HG03108 (cell line): Measurements from ENCODE around the gene IKZF4.
"Not testable (repeated sequence)": the region's sequence is repeated elsewhere in the genome, so short reads cannot be mapped to it uniquely, and the experiment has no call there.

ENCODE experiments used
- ATAC-seq: cut with Tn5 transposase; IDR thresholded peaks from one replicate; pipeline ENCODE4 v1.9.1; 2021; ENCODE audit warnings: moderate library complexity; ENCODE audit not compliant: unreplicated experiment

IKZF4 gene

DNA sequence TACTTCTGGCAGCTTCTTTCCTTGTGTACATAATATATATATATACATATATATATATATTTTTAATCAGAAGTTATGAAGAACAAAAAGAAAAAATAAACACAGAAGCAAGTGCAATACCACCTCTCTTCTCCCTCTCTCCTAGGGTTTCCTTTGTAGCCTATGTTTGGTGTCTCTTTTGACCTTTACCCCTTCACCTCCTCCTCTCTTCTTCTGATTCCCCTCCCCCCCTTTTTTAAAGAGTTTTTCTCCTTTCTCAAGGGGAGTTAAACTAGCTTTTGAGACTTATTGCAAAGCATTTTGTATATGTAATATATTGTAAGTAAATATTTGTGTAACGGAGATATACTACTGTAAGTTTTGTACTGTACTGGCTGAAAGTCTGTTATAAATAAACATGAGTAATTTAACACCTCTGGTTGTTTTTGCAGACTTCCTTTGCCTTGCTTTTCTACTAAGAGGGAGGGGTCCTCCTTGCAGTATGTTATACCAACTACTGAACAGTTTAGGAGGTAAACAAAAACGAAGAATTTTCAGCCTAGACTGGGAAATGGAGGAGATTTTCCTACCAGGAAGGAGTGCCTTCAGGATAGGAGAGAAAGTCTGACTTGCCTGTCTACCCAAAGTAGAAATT is 17.3 kb downstream of the IKZF4 start:
- ATAC-seq: no peak

DNA sequence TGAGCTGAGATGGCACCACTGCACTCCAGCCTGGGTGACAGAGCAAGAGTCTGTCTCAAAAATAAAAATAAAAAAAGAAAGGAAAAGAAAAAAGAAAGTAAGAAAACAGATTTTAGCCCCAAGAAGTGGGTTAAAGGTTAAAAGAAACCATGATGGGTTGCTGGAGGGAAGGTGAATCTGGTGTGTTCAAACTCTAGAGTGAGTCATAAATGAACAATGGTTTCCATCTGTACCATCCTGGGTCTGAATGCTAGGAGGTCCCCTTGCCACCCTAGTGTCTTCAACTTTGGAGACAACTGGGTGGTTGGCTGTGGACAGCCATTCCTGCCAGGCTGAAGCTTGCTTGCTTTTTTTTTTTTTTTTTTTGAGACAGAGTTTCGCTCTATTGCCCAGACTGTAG is 19.3 kb downstream of the IKZF4 start:
- no peak for ATAC-seq

DNA sequence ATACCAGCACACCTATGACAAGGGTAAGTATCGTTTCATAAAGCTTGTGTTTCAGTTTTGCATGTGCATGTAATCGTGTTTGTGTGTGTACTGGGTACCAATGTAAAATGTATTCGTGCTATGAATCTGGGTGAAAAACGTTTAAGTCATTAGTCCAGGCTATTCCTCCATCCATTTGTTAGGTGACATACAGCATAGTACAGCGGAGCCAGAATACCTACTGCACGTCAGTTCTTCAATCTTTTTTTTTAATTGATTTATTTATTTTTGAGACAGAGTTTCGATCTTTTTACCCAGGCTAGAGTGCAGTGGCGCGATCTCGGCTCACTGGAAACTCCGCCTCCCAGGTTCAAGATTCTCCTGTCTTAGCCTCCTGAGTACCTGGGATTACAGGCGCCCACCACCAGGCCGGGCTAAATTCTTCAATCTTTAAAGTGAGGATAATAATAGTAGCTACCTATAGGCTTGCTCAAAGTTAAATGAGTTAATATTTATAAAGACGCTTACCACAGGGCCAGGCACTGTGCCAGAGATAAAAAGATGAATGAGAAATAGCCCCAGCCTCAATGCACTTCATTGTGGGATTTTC is 20.2 kb downstream of the IKZF4 start:
- no peak for ATAC-seq

DNA sequence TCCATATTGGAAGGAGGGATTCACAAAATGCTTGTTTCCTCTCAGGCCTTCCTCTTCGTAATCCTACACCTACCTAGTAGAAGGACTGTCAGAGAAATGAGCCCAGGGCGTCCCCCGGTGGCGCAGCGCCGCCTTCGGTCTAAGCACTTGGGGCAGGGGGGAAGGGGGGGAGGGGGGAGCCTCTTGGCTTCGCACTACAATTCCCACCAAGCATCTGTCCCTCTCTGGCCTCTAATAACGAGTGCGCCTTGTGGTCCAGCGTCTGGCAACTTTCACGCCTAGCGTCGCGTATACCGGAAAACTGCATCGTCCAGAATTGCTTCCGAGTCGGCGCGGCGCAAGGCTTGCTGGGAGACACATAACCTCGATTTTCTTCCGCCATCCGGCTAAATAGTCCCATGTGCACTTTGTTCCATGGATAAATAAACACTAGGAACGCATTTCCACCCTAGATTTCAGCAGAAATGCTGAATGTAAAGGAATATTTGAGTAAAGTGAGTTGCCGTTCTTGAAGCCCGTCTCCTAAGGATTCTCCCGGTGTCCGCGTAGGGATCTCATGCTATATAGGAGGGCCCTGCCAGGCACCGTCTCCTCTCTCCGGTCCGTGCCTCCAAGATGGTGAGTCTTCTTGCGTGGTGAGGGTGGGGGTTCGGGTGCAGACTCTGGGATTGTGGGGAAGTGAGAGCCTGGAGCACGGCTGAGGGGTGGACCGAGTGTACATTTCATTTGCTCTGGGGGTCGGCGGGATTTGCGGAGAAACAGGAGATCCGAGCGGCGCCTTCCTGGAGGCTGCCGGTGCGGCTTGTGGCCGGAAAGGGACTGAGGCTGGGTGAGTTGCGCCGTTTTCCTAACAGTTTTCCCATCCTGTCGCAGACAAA is 20.9 kb downstream of the IKZF4 start, which contains the start of gene RPS26:
Gene RPS26, plus strand, starts transcription at position 367 of the 878 bp plus-strand sequence. Its CDS starts 249 bp downstream, at position 616.
- peak; percentile 95 for ATAC-seq

DNA sequence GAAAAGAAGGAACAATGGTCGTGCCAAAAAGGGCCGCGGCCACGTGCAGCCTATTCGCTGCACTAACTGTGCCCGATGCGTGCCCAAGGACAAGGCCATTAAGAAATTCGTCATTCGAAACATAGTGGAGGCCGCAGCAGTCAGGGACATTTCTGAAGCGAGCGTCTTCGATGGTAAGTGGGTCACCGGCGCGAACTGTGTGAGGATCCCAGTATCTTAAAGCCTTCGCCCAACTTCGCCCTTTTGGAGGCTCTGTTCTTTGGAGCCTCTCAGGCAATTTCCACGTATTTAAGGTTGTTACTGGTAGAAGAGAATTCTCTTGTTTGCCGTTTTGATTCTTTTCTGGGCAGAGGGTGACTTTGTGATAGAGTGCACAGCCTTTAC is 21.6 kb downstream of the IKZF4 start:
- not testable (repeated sequence) for ATAC-seq

DNA sequence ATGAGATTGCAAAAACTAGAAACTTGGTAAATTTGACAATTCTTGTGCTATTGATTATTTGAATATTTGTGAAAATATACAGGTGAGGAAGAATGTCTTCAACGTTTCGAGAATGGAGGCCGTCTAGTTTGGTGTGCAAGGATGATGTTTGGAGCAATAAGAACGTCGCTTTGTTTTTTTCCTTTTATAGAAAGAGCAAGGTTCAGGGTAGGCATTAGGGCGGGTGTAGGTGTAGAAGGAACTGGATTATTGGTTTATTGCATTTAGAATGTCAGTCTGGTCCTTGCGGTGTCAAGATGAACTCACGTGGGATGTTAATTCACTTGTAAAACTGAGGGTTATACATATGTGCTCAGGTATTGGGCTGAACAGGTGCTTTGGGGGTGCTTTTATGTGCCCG is 22.0 kb downstream of the IKZF4 start:
- no peak for ATAC-seq

DNA sequence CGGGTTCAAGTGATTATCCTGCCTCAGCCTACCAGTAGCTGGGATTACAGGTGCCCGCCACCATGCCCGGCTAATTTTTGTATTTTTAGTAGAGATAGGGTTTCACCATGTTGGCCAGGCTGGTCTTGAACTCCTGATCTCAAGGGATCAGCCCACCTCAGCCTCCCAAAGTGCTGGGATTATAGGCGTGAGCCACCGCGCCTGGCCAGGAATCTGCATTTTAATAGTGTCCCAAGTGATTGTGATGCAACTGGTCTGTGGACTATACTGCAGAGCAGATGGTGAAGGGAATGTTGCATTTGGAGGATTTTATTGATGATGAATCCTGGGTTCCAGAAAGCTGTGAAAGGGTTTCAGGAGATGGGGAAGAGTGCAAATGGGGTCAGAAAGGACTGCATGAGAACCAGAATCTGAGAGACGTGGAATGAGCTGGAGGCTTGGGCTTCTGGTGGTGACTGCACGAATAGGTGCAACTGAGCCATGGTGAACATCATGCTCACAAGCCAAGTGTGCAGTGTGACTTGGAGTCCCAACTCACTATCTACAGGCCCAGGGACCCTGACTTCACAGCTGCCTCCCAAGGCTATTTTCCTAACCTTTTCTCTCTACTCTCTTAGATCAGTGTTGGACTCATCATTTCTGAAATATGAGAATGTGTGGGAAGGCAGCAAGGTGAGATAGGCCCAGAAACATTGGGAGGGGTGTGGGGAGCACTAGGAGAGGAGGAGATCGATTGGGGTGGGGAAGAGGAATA is 25.4 kb downstream of the IKZF4 start:
- ATAC-seq: no peak

DNA sequence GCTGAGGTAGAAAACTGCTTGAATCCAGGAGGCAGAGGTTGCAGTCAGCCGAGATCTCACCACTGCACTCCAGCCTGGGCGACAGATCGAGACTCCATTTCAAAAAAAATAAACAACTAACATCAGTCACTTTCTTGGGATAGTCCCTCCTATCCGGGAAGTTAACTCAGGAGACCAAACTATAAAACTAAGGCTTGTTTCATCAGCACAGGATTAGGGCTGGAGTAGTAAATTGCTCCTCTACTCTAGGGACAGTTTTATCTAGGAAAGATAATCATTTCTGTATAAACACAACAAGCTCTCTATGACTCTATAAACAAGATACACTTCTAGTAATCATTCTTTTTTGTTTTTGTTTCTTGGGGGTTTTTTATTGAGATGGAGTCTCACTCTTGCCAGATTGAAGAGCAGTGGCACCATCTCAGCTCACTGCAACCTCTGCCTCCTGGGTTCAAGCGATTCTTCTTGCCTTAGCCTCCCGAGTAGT is 32.6 kb downstream of the IKZF4 start:
- ATAC-seq: no peak

DNA sequence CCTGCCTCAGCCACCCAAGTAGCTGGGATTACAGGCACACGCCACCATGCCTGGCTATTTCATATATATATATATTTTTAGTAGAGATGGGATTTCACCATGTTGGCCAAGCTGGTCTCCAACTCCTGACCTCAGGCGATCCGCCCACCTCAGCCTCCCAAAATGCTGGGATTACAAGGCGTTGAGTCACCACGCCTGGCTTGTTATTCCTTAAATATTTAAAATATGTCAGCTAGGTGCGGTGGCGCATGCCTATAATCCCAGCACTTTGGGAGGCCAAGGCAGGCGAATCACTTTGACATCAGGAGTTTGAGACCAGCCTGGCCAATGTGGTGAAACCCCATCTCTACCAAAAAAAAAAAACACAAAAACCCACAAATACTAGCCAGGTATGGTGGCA is 39.1 kb downstream of the IKZF4 start:
- ATAC-seq: not testable (repeated sequence)

DNA sequence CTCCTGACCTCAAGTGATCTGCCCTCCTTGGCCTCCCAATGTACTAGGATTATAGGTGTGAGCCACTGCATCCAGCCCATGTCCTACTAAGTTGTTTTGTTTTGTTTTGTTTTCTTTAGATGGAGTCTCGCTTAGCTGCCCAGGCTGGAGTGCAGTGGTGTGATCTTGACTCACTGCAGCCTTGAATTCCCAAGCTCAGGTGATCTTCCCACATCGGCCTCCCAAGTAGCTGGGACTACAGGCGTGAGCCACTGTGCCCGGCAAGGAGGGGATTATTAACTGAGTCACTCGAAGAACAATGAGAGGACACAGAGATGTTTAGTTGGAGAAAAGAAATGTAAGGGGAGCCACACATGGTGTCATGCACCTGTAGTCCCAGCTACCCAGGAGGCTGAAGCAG is 41.1 kb downstream of the IKZF4 start:
- ATAC-seq: no peak

DNA sequence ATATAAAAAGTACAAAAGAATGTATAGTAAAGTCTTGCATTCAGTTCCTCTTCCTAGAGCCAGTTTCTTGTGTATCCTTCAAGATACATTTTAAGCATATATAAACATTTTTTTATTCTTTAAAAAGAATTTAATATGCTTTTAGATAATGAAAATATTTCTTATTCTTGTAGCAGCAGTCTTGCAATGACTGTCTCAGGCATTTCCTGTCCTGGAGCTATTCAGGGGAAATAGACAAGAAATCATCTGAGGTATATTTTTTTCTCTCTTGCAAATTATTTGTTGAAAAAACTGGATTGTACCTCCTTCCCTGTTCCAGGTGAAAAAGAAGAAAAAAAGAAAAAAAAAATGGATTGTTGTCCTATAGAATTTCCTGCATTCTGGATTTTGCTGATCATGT is 42.2 kb downstream of the IKZF4 start:
- ATAC-seq: no peak

DNA sequence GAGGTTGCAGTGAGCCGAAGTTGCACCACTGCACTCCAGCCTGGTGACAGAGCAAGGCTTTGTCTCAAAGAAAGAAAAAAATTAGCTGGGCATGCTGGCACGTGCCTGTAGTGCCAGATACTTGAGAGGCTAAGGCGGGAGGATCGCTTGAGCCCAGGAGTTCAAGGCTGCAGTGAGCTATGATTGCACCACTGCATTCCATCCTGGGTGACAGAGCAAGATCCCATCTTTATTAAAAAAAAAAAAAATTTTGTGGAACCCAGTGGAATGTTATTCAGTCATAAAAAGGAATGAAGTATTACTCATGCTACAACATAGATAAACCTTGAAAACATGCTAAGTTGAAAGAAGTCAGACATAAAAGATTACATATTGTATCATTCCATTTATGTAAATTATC is 50.8 kb downstream of the IKZF4 start:
- ATAC-seq: no peak

DNA sequence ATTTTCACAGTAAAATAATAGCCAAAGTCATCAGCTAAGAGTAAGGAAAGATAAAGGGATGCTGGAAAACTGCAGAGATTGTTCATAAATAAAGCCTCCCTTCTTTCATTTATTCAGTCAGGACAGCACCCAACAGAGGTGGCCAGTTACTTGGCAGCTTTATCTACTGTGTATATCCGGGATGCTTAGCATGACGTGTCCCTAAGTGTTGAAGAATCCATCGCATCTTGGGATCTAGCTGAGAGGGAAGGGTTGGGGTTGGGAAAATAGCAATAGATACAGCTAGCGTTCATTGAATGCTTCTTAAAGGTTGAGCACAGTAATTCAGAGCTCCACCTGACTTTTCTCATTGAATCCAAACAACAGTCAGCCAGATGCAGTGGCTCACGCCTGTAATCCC is 53.6 kb downstream of the IKZF4 start:
- ATAC-seq: no peak

DNA sequence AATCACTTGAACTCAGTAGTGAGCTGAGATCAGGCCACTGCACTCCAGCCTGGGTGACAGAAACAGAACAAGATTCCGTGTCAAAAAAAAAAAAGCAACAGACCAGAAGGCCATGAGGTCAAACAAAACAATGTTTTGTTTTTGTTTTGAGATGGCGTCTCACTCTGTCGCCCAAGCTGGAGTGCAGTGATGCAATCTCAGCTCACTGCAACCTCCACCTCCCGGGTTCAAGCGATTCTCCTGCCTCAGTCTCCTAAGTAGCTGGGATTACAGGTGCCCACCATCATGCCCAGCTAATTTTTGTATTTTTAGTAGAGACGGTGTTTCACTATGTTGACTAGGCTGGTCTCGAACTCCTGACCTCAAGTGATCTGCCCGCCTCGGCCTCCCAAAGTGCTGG is 57.1 kb downstream of the IKZF4 start:
- not testable (repeated sequence) for ATAC-seq

DNA sequence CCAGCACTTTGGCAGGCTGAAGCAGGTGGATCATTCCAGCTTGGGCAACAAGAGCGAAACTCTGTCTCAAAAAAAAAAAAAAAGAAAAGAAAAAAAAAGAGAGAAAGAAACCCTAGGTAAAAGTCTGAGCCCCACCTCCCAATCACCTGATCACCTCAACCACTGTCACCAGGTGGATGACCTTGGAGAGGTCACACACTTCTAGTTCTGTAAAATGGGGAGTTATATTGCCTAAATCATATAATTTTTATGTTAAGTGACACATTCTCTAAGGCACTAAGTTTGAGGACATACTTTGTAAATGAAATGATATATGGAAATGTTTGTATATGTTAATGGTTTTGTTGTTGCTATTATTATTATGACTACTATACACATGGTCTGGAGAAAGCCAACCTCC is 57.6 kb downstream of the IKZF4 start:
- no peak for ATAC-seq

DNA sequence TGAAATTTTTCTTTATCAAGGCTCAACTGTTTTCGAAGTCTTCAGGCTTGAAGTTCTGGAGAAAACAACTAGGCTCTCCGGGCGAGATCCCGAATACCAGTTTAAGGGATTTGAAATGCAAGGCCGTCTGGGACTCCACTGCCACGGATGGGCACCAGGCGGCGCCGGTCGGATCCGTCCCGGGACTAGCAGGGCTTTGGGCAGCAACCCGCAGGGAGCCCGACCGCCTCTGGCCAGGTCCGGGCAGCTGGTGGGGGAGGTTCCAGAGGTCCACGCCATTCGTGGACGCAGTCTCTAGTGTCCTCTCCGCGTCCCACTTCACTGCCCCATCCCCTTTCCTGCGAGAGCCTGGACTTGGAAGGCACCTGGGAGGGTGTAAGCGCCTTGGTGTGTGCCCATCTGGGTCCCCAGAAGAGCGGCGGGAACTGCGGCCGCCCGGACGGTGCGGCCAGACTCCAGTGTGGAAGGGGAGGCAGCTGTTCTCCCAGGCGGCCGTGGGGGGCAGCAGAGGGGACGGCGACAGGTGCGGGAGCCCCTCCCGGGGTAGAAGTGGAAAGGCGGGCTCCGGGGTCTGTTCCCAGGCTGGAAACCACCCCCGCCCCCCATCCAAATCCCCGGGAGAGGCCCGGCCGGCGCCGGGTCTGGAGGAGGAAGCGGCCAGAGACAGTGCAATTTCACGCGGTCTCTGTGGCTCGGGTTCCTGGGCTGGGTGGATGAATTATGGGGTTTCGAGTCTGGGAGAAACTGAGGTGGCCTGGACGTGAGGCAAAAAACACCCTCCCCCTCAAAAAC is 58.3 kb downstream of the IKZF4 start:
- peak; percentile 57 for ATAC-seq

DNA sequence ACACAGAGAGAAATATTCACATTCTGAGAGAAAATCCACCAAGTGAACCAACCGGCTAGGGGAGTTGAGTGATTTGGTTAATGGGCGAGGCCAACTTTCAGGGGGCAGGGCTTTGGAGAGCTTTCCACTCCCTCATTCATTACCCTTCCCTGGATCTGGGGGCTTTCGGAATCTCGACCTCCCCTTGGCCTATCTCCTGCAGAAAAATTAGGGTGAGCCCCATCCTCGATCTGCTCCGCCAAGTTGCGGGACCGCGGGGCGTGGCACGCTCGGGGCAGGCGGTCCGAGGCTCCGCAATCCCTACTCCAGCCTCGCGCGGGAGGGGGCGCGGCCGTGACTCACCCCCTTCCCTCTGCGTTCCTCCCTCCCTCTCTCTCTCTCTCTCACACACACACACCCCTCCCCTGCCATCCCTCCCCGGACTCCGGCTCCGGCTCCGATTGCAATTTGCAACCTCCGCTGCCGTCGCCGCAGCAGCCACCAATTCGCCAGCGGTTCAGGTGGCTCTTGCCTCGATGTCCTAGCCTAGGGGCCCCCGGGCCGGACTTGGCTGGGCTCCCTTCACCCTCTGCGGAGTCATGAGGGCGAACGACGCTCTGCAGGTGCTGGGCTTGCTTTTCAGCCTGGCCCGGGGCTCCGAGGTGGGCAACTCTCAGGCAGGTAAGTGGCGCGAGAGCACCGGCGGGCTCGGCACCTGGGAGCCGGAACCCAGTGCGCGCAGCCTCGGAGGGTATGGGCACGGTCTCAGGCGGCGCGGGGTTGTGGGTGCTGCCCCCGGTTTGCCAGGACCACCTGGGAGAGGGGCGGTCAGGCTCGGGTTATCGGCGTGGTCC is 59.1 kb downstream of the IKZF4 start, which contains the start of gene ERBB3:
Gene ERBB3, plus strand, starts transcription at position 443 of the 833 bp plus-strand sequence. Its CDS starts 136 bp downstream, at position 579.
- no peak for ATAC-seq

DNA sequence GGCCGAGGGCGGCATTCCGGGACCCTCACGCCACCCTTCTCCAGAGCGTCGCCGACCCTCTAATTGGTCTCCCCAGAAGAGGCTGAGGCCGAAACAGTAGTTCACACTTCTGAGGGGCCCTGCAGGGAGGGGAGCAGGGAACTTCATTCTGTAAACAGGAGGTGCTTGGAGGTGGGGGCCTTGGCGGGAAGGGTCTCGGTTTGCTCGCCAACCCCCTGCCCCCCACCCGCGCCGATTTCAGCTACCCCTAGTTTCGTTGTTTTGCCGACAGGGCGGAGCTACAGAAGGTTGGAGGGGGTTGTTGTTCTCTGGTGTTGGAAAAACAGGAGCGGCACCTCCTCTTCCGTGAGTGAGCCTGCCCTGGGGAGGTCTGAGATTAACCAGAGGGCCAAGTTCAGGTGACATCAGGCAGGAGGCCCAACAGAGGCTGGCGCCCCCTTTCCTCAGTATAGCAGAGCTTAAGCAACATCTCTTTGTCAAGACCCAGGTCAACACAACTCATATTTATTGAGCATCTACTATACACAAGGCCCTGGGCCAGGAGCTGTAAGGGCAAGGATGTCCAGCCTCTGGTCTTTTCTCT is 59.8 kb downstream of the IKZF4 start:
- ATAC-seq: no peak
